GM21390 (cell line): Measurements from ENCODE around the gene EGF.

Experiments used
- ATAC-seq: cut with Tn5 transposase; IDR thresholded peaks from one replicate; pipeline ENCODE4 v1.9.1; 2021; ENCODE audit not compliant: unreplicated experiment

The EGF gene

DNA sequence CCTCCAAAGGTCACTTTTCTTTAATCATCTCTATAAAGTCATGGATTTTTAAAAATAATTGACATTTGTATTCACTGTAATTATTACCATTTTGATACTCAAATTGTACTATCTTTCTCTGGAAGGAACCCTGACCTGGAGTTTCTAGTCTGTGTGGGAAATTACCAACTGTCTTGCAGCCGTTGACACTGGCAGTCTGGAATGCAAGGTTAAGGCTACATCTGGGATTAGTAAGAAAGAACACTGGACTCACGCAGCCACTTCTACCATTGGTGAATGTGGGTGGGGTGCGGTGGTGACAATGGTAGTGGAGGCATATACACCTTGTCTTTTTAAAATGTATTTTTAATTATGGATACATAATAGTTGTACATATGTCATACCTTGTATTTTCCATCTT is 40.9 kb downstream of the EGF start:
- ATAC-seq: no peak

DNA sequence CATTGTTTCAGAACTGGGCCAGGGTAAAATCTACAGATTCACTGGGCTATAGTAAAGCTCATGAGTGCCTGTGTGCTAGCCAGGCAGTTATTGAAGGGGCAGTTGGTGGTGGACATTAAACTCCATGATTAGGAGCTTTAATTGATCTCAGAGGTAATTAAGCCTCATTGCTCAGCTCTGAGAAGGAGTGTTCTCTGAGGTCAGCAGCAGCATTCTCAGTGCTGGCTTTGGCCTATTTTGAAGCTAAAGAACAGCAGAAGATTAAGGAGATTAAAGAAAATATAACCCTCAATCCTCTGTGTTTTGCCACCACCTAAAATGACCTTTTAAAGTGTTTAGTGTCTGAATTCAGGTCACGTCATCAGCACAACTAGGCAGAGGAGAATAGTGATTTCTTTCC is 42.5 kb downstream of the EGF start:
- no peak for ATAC-seq

DNA sequence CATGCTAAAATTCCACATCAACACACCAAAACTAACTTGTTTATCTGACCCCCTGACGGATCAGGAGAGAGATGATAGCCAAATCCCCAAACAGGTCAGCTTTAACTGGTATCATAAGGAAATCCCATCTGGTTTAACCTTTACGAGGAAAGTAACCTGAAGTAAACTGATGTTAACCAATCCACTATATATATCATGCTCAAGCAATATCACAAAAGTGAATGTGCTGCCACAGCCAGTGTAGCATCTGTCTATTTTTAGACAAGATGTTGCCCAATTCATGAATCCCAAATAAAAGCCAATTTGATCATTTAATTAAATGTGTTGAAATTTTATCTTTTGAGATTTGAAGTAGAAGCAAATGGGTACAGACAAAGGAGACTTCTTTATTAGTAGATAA is 44.5 kb downstream of the EGF start:
- ATAC-seq: no peak

DNA sequence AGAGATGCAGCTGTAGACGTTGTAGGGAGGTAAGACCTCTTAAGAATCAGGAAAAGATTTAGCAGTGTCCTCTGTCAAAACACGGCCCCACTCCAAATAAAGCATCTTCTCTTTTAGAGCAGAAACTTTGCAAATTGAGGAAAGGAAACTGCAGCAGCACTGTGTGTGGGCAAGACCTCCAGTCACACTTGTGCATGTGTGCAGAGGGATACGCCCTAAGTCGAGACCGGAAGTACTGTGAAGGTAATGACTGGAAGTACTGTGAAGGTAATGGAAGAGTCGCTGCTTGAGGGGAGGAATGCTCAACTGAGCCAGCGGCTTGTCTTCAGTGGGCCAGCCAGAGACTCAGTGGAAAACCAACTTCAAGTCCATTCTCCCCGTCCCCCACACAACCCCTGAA is 46.5 kb downstream of the EGF start:
- no peak for ATAC-seq

DNA sequence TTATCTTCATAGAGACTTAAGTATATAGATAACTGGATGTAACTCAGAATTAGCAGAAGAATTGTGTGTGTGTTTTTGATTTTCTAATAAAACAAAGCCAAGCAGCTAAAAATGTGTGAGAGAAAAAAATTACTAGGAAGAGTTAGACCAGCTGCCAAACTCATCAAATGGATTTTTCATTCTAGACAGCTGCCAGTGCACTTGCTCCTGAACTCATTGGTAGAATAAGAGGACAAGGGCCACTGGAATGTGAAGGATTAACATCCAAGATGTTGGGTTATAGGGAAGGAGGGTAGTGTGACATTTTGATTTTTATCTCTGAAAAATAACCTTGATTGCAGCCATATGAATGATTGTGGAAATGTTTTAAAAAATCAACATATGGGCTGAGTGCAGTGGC is 49.7 kb downstream of the EGF start:
- no peak for ATAC-seq

DNA sequence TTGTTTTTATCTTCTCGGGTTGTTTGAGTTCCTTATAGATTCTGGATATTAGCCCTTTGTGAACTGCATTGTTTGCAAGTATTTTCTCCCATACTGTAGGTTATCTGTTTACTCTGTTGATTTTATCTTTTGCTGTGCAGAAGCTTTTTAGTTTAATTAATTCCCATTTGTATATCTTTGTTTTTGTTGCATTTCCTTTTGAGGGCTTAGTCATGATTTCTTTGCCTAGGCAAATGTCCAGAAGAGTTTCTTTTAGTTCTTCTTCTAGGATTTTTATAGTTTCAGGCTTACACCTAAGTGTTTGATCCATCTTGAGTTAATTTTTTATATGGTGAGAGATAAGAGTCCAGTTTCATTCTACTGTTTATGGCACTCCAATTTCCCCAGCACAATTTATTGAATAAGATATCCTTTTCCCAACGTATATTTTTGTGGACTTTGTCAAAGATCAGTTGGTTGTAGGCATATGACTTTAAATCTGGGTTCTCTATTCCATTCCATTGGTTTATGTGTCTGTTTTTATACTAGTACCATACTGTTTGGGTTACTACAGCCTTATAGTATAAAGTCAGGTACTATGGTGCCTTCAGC is 54.3 kb downstream of the EGF start:
- ATAC-seq: no peak

DNA sequence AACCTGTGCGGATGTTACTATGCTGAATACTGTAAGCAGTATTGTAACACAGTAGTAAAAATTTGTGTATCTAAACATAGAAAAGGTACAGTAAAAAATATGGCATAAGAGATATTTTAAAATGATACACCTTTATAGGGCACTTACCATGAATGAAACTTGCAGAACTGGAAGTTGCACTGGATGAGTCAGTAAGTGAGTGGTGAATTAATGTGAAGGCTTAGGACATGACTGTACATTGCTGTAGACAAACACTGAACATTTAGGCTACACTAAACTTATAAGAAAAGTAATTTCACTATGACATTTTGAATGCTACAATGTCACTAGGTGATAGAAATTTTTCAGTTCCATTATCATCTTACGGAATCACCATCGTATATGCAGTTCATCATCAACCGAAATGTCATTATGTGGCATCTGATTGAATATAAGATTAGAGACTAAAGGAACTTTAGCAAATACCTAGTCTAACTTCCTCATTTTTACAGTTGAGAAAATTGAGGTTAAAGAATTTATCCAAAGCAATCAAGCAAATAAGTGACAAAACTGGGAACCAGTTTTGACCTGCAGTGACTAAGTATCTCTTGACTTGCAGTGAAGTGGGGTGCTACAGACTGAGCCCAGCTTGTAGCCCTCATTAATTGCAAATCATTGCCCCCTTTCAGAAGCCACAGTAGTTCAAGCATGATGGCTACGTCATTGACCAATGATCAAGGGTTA is 55.3 kb downstream of the EGF start:
- no peak for ATAC-seq

DNA sequence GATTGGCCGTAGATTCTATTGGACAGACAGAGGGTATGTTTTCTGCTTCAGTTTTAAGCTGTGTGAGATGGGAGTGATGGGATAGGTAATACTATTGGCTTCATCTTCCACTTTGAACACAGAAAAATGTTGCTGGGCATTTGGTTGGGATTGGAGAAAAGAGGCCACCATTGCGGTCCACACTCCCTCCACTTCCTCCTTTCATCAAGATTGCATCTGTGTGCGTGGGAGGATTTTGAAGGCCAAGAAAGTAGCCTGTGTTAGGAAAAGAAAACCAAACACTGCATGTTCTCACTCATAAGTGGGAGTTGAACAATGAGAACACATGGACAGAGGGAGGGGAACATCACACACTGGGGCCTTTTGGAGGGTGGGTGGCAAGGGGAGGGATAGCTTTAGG is 56.4 kb downstream of the EGF start:
- no peak for ATAC-seq

DNA sequence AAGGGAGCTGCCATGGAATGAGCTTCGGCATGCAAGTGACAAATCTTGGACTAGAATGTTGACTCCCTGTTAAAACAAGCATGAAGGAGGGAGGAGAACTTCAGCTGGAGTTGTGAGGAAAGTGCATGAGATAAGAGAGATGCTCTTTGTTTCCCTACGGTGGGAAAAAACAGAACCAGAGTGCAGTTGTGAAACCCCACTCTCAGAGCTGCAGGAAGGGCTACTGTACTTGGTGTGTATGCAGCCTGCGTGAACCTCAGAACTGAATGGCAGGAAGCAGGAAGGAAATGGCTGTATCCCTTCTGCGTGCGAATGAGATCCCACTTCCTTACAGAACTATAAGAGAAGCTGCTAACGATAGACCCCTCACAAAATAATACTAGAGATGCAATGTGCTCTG is 57.2 kb downstream of the EGF start:
- no peak for ATAC-seq

DNA sequence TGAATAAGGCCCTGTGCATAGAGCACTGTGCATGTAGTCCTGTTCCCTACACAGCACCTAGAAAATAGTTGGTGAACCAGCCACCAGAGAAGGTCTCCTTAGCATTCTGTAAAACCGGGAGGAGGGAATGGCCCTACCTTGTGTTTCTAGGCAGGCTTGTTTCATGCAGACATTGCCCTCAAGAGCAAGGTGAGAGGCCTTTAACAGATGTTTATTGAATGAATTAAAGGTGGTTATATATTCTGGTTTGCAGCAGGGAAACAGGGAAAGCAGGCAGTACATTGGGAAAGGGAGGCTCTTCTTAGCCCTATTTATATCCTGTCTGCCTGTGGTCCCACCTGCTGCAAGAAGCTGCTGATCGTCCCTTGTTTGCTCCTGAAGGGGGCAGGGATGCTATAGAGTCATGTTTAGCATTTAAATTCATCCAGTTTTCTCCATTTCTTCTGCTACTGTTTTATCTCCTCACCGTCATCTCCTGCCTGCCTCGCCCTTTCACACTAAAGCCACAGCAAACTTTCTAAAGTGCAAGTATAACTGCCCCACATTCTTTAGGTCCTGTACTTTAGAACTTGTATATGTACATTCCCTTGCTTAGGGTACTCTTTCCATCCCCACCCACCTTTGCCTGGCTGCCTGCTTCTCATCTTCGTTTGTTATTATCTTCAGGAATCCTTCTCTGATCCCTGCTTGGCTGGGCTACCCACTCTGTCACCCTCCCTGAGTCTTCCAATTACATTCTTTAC is 60.3 kb downstream of the EGF start:
- no peak for ATAC-seq

DNA sequence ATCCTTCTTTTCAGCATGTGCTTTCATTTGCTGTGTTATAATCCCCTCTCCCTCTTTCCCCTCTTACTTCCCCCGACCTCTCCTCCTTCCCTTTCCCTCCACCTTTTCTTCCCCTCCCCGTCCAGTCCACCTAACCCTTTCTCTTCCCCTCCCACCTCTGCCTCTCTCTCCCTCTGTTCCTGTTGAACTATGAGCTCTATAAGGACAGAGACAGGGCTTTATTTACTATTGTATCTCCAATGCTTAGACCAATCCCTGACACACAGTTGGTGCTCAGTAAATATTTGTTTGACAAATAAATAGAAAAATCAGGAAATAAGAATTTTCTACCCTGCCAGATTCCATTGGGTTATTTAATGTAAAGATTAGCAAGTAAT is 60.8 kb downstream of the EGF start:
- no peak for ATAC-seq

DNA sequence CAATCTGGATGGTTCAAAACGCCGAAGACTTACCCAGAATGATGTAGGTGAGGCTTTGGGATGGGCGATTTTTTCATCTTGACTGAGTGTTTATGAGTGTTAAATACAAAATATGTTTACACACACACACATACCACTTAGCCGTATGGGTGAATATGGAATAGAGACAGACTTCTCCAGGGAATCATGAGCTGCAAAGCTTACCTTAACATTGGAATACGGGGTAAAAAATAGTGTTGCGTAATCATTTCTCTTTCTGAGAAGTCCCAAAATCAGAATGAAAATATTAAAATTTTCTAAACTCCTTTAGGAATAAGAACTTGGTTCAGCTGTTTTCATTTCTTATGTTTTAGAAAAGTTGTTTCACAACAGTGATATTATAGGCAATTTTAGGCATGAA is 63.5 kb downstream of the EGF start:
- no peak for ATAC-seq

DNA sequence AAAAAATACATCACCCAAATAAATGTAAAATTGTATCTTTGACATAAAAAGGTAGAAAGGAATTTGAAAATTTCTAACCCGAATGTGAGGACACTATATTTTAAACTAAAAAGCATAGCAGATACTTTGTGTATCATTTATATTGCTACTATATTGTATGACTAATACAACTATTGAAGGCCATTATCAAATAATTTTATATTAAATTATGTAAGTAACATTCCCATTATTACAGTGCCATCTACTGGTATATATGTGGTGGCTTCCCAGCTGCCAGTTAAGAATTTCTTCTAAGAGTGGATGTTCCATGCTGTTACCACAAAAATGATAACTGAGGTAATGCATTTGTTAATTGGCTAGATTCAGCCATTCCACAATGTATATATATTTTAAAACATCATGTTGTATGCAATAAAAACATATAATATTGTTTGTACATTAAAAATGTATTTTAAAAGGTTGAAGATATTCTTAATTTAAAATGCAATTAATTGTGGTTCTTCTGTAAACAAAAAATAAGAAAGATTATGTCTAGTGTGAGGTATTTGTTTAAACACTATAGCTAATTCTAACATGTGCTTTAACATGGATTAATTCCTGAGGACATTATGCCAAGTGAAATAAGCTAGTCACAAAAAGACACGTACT is 65.3 kb downstream of the EGF start:
- ATAC-seq: no peak

DNA sequence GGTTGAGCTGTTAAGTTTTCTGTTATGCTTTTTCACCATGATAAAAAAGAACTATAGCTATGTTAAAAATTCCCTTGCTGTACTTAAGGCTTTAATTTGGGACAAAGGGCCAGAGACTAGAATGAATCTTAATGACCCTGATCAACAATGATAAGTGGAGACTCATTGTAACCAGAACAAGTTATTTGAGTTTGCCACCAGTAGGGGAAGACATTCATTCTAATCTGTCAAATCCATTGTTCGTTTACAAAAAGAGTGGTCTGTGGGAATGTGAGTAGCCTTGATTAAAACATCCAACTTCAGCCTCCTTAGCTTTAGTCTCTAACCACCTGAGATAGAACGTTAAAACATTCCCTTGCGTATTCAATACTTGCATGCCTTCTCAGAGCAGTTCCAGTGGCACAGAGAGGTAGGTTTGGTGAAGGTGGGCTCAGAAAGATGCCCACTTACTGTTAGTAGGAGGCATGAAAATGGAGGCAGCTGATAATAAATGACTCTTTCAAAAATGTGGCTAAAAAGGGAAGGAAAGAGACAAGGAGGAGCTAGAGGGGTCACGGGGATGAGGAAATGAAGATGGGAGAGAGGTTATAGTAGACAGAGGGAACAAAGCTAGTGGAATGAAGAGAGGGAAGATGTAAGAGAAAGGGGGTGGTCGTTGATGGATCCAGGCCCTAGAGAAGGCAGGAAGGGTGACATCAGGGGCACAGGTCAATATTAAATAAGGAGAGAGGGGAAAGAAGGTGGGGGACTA is 66.2 kb downstream of the EGF start:
- ATAC-seq: no peak

DNA sequence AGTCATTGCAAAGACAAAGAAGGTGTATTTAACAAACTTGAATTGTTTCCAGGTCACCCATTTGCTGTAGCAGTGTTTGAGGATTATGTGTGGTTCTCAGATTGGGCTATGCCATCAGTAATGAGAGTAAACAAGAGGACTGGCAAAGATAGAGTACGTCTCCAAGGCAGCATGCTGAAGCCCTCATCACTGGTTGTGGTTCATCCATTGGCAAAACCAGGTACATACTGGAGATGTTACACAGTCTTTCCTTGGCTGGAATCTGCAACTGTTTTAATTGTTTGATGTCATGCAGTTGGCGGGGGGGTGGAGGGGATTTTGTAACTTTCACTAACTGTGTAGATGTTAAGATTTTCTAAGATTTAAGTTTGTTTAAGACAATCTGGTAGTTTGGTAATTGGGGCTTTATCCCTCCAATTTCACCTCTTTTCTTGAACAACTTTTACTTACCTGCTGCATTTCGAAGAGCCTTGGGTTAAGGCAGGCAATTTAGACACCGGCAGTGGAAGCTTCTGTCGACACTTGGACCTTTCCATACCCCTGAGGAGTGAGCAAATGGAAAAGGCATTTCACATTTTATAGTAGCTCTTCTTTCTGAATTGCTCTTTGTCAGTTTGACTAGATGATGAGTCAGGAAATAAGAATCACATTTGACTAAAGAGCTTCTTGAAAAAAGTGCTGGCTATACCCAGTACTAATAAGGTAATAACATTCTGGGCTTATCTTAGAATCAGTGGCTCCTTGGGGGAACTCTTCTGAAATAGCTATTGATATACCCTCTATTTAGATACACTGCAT is 67.4 kb downstream of the EGF start:
- ATAC-seq: no peak

DNA sequence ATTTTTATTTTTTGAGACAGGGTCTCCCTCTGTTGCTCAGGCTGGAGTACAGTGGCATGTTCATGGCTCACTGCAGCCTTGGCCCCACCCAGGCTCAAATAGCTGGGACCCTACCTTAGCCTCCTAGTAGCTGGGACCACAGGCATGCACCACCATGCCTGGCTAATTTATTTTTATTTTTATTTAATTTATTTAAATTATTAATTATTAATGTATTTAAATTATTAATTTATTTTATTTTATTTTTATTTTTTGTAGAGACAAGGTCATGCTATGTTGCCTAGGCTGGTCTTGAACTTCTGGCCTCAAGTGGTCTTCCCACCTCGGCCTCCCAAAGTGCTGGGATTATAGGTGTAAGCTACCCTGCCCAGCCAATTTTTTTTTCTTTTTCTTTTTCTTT is 69.3 kb downstream of the EGF start:
- no peak for ATAC-seq

DNA sequence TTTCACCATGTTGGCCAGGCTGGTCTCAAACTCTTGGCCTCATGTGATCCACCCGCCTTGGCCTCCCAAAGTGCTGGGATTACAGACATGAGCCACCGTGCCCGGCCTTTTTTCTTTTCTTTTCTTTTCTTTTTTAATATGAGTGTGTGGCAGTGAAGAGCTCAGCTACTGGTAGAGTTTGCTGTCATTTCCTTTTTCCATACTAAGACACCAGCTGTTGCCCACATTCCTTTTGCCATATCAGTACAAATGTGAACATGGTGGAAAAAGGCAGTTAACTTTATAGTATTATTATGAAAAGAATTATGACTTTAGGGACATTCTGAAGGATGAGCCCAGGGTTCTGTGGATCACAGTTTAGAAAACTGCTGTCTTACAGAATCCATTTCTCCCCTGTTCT is 69.8 kb downstream of the EGF start:
- no peak for ATAC-seq

DNA sequence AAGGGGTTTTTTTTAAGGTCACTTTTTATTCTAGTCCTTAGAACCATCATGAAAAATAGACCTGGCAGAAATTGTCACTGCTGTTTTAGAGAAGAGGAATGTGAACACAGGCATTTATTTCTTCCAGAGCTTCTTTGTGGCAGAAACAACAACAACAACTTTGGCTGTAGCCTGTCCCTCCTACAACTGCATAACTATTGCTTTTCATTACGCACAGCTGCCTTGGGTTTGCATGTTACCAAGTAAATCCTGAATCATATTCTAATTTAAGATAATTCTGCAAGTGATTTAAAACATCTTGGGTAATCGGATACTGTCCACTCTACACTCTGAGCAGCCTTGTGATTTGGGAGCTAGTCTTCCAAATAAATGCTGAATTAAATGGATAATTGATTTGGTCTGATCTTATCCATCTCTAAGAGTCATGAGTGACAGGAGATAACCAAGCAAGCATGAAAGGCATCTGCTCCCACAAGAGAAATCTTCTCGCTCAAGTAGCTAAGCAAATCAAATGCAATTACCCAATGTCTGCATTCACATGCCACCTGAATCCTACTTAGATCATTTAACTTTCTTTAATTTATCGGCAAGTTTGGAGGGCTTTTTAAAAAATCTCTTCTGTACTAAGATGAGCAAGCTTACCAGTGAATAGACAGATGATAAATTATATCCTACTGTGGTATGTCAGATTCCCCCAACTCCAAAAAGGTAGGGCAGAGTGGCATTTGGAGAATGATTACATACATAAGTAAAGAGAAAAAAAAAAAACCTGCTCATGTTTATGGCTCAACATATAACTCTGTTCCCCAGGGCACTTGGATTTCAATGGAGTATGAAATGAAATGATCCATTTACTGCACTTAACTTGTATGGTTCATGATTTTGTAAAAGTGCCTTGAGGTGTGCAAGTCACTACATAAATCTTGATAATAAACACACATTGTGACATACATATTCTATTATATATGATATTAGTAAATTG is 73.6 kb downstream of the EGF start:
- ATAC-seq: no peak

DNA sequence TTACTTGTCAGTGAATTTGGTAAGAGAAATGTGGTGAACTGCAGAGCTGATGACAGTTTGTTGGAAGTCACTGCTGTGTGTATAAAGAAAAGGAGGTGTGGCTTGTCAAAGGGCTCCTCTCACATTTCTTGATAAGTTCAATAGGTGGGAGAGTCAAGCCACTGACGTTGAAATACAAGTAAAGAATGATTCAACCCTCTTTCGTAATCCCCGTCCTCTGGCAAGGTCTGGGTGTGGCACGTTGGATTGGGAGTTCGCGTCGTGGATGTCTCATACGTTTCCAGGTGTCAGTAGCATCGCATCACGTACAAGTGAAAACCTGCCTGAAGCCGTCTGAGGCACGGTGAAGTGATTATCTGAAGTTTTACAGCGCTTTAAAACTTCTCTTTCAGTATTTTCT is 76.4 kb downstream of the EGF start:
- ATAC-seq: no peak
